M059J (cell line): ENCODE data around the gene WNK1. TPM values are rescaled to one million over a fixed set of nuclear protein-coding genes. Genes with fewer than 3 reads are reported as not detected.
"Not testable (repeated sequence)": the region's sequence is repeated elsewhere in the genome, so short reads cannot be mapped to it uniquely, and the experiment has no call there.

Experiments used
- DNase-seq: peaks from one replicate; pipeline ENCODE4 v3.0.0-alpha.2; 2012; ENCODE audit warnings: low read depth
- total RNA-seq: library from RNA; depleted of rRNA; stranded (reverse); fragments of >200 nt; shearing (Covaris generic); gene quantifications from 2 replicates; pipeline ENCODE4 v1.2.3, GENCODE V29; 2014

The WNK1 gene
- total RNA-seq, 1 experiment from 2014 or later: 40.7 TPM

DNA sequence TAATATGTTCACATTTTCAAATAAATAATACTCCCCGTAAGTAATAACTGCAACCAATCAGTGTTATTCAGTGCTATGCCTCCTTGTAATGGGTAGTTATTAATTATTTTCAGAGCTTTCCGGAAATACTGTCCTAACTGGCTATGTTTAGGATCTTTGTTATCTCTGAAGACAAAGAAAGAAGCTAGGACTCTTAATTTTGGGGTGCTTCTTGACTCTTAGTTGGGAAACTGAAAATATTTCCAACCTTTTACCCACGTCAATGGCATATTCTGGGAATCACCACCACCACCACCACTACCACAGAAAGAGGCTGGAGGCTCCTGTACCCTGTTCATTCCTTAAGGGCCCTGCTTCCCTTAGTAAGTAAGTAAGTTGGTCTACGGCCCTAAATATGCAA is 158.0 kb downstream of the WNK1 start:
- no peak for DNase-seq

DNA sequence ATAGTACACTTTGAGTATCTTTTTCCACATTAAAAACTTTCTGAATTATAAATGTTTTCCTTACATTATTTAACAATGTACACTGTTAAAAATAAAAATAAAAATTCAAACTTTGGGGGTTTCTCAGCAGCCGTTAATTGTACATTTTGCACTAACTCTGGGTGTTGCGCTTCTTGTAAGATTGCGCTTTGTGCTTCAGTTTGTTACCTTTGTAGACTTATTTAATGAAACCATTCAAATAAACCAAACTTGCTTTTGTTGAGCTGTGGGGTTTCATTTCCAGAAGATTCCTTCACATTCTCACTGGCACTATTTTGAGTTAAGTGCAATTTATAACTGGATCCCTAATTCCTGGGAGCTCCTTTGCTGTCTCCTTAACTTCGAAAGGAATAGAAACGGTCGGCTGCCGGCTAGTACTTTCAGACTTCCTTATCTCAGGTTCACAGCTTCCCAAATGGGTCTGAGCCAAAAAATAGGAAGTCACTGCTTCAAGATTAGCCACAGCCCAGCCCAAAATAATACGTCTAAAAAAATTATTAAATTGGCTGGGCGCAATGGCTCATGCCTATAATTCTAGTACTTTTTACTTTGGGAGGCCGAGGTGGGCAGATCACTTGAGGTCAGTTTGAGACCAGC is 158.9 kb downstream of the WNK1 start:
- no peak for DNase-seq

DNA sequence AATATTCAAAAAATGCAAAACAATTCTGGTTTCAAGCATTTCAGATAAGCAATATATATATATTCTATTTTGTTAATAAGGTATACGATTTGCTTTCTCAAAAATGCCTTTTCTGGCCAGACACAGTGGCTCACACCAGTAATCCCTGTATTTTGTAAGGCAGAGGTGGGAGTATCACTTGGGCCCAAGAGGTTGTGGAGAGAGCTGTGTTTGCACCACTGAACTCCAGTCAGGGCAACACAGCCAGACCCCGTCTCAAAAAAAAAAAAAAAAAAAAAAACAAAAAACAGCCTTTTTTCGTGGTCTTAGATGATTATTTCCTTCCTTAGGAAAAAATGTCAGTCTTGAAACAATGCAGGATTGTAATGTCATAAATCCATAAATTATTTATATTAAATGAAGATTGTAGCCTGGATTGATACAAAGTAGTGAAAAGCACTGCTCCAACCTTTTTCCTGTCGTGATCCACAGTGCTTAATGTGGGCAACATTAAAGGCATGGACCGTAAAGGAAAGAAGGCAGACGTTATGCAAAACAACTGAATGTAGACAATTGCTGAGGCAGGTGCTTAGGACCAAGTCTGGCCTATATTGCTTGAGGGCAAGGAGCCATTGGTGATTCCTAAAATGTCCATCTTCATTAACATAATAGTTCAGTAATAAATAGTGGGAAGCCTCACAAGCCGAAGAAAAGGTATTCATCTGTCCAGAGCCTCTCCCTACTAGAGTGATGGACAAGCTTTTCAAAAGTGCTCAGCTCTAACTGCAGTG is 160.3 kb downstream of the WNK1 start:
- no peak for DNase-seq

DNA sequence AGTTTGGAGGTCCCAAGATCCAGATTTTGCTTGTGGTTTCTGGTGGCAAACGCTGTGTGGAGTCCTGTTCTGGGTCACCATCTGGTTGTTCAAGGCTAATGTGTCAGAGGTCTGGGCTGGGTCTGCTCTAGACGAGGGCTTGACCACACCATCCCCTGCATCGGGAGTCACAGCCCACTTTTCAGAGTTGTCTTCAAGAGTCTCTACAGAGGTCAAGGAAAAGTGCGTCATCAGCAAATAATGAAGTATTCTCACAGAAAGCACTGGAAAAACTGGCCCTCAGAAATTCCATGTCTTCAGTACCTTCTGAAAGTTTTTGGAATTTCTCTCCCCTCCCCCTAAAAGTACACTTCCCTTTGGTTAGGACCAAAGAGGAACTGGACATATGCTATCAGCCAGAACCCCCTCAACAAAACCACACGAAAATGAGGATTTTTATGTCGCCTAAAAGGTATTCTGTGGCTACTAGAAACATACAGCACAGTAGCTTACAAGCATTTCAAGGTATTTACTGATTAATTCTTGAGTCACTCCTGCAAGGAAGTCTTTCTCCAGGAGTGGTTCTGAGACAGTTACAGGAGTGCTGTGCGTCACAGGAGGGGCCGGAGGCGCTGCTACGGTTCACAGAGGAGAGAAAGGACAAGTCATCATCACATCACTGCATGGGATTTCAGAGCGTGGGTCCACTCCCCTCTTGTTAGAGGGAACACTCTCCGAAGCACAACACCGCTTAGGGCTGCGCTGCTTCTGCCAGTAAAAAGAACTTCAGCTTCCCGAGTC is 161.7 kb downstream of the WNK1 start:
- peak; percentile 92 for DNase-seq

DNA sequence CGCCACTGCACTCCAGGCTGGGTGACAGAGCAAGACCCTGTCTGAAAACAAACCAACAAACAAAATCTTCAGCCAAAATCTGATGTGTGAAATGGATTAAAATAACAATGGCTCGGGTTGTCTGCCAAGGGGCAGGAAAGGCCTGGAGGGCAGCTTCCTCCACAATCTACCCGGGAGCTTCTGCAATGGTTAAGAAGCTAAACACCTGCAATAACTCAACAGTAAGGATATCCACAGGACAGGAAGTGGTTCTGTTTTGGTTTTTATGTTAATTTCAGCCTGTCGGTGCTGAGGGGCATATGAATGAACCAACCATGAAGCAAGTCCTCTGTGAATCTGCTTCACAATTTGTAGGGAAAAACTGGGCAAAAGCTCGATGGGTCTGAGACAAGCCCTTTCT is 162.7 kb downstream of the WNK1 start:
- peak; percentile 15 for DNase-seq

DNA sequence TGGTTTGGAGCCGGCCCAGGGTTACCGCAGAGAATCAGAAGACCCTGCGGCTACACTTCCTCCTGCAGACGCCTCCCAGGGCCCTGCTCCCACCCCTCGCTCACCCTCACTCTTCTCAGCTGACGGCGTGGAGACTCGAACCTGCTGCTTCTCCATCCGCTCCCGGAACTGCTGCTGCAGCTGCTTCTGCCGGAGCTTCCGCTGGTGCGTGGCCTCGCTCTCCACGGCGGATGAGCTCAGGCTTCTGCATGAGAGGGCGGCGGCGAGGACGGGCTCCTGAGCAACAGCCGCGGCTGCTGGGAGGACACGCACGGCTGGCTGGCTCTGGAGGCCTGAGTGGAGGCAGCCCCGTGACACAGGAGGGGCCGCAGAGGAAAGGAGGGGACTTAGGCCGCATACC is 163.9 kb downstream of the WNK1 start:
- no peak for DNase-seq

DNA sequence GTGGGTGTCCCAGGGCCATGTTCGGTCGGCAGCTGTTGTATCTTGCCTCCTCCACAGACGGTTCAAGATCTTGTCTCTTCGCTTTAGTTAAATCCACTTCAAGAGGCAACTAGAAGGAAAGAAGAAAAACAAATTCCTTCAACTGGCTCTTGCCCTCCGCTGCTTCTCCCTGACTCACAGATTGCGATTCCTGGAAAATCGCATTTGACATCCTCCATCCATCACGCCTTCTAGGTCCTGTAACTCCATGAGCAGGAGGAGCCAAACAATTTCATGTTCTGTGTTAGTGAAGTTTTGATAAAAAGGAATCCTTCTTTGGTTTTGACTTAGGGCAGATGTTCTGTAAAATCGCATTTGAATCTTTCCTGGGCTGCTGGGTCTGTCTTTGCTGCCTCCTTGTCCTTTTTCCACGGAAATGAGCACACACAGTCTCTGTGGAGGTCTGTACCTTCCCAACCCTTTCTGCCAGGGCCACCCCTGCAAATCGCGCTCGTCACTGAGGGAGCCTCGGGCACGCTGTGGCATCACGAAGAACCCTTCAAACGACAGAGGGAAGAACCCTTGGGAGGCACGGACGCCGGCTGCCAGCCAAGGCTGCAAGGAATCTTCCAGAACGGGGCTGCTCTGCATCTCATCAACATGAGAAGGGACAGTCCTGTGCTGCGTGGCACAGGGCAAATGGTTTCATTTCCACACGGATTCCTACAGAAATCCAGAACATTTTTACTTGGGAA is 164.5 kb downstream of the WNK1 start:
- DNase-seq: no peak

DNA sequence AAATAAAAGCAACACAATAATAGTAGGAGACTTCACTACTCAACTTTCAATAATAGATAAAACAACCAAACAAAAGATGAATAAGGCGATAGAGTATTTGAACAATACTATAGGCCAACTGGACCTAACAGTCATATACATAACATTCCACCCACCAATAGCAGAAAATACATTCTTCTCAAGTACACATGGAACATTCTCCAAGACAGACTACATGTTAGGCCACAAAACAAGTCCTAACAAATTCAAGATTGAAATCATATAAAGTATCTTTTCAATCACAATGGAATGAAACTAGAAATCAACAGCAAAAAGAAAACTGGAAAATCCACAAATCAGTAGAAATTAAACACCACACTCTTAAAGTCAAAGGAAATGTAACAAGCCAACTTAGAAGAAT is 168.3 kb downstream of the WNK1 start:
- no peak for DNase-seq

DNA sequence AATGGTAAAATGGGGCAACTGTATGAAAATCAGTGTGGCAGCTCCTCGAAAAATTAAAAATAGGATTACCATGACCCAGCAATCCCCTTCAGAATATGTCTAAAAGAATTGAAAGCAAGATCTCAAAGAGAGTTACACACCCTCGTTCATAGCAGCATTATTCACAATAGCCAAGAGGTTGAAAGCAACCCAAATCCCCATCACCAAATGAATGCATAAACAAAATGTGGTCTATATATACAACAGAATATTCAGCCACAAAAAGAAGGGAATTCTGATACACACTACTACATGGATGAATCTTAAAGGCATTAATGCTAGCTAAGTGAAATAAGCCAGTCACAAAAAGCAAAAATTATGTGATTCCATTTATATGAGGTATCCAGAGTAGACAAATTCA is 169.9 kb downstream of the WNK1 start:
- no peak for DNase-seq

DNA sequence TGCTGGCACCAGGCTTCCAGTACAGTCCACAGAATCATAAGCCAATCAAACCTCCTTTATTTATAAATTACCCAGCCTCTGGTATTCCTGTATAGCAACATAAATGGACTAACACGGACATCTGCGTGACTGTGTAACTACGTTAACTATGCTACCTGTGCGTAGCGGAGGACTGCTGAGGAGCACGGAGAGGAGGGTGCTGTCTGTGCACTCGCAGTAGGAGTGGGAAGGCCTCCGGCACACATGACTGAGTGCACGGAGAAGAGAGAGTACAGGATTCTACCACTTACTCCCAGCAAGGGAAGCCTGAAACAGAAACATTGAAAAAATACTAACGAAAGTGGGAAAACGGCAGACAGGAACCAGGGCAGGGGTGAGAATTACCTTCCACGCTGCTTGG is 174.3 kb downstream of the WNK1 start:
- no peak for DNase-seq

DNA sequence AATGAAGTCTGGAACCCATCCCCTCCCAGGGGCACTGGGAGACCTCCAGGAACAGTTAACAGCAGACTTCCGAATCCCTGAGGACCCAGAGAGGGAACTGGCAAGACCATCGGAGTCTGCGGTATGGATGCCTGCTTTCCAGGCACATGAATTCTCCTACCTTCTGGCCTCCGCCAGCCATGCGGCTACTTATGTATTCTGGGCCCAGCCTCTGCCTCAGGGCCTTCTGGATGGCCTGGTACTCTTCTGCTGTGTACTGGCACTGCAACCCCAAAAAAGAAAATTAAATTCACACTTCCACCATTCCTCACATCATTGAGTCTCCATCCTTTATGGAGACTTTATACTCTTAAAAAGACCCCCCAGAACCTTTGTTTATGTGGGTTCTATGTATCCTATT is 178.7 kb downstream of the WNK1 start:
- no peak for DNase-seq

DNA sequence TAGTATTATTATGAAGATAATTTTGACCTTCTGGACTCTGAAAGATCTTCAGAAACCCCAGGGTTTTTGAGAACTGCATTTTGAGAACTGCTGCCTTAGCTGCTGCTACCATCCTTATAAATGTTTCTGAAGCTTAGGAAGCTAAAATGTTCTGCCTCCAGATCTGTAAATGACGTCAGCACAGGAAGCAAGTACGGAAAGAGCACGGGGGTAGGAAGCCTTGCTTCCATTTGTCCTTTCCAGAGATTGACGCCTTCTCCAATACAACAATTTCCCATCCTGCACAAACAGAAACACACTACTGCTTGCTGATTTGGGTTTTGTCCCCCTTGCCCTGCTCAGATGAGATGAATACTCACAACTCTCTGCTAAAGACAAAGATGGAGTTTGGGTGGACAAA is 179.2 kb downstream of the WNK1 start:
- no peak for DNase-seq

DNA sequence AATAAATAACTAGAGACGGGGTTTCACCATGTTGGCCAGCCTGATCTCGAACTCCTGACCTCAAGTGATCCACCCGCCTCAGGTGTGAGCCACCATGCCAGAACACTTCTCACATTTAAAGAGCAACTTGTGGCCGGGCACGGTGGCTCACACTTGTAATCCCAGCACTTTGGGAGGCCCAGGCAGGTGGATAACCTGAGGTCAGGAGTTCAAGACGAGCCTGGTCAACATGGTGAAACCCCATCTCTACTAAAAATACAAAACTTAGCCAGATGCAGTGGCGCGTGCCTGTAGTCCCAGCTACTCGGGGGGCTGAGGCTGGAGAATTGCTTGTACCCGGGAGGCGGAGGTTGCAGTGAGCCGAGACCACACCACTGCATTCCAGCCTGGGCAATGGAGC is 183.5 kb downstream of the WNK1 start:
- not testable (repeated sequence) for DNase-seq

DNA sequence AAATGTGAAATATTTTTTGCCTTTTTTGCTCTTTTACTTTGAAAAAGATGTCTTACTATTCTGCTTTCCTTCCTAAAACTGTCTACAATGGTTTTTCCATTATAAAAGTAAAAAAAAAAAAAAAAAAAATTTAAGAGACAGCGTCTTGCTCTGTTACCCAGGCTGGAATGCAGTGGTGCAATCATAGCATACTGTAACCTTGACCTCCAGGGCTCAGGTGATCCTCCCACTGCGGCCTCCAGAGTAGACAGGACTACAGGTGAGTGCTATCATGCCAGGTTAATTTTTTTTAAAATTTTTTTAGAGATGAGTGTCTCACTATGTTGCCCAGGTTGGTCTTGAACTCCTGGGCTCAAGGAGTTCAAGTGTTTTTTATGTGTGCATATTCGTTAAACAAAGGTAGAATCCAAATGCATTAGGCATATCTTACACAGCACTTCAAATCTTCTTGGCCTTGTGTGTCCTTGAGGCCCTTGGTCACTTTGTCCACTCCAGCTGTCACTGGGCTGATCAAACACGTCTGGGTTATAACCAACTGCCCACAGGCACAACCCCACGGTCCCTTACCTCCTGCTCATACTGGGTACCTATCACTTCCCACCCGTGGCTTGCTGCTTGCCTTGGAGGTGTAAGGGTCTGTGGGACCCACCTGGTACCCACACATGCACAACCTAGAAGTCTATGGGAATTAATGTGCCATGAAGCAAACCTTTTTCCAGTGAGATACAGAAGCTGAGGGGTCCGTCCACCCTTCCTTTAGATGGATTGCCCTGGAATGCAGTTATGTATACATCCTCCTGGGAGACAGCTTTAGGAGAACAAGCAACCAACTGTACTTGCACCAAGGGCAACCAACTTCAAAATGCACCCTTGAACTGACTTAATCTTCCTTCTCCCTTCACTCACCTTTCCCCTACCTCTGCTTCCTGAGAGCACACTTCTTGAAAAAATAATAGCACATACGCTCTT is 184.3 kb downstream of the WNK1 start:
- no peak for DNase-seq

DNA sequence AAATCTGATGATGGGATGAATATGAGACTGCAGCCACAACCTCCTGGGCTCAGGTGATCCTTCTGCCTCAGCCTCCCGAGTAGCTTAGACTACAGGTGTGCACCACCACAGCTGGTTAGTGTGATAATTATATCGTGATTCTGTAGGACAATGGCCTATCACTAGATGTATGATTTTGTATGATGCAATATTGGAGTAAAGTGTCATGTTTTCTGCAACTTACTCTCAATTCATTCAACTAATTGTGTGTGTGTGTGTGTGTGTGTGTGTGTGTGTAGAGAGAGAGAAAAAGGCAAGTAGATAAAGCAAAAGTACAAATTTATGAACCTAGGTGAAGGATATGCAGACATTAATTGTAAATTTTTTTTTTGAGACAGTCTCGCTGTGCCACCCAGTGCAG is 186.4 kb downstream of the WNK1 start:
- no peak for DNase-seq

DNA sequence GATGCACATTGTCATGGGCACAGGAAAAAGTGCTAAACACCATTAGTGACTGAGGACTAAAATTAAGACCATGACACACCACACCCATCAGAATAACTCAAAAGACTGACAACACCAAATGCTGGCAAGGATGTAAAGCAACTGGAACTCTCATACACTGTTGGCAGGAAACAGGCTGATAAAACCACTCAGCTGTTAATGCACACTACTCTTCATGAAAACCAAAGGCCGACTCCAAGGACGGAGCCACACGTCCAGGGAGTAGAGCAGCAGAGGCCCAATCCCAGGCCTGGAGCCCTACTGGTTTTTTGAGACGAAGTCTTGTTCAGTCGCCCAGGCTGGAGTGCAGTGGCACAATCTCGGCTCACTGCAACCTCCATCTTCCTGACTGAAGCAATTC is 190.7 kb downstream of the WNK1 start:
- DNase-seq: no peak

DNA sequence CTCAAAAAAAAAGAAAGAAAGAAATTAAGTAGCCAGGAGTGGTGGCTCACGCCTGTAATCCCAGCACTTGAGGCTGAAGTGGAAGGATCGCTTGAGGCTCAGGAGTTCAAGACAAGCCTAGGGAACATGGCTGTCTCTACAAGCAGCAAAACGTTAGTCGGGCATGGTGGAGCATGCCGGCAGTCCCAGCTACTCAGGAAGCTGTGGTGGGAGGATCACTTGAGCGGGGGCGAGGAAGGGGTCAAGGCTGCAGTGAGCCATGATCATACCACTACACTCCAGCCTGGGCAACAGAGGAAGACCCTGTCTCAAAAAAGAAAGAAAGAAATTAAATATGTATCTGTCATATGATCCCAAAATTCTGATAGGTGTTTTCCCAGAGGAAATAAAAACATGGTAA is 191.8 kb downstream of the WNK1 start:
- no peak for DNase-seq

DNA sequence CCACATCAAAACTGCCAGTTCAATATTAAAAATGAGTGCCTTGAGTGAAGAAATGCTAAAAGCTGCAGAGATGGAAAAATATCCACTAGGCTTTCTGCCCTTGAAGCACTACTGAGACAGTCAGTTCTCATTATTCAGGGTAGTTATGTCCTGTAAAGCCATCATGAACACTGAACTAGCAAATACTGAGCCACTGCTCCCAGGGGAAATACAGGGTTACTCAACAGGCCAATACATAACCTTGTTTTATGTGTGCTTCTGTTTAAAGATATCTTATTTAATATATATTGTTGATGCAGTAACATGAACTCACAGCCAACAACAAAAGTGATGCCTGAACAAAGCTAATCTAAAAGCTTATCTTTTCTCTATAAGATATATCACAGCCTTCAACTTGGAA is 193.8 kb downstream of the WNK1 start:
- no peak for DNase-seq

DNA sequence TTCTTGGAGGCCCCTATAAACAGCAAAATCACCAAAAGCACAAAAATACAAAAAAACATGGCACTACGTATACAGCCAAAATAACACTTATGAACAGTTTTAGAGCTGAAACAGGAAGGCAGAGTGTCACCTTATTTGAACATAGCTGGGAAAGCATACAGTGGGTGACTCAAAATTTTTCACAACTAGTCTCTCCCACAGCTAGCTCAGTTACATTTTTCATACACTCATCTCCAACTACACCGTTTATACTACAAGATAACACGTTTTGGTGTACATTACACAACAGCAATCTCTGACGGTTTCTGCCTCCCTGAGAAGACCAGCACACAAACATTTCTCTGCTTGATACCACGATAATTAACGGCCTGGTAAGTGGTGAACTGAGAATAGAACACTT is 194.3 kb downstream of the WNK1 start:
- no peak for DNase-seq

DNA sequence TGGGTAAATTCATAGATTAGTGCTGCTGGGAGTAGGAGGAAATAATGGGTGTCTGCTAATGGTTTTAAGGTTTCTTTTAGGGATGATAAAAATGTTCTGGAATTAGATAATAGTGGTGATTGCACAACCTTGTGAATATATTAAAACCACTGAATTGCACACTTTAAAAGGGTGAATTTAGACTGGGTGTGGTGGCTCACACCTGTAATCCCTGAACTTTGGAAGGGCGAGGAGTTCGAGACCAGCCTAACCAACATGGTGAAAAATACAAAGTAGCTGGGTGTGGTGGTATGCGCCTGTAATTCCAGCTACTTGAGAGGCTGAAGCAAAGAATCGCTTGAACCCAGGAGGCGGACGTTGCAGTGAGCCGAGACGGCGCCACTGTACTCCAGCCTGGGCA is 195.9 kb downstream of the WNK1 start:
- DNase-seq: no peak
